Cerebellar nuclear complex (tissue), 1 donor: ENCODE results near the gene GAREM1.
"Not testable (repeated sequence)": the region's sequence is repeated elsewhere in the genome, so short reads cannot be mapped to it uniquely, and the experiment has no call there.

Source experiments
- DNase-seq, 2 experiments: peaks; one replicate each; lab custom pipeline; 2025; lab: John Stamatoyannopoulos, UW

The GAREM1 gene

DNA sequence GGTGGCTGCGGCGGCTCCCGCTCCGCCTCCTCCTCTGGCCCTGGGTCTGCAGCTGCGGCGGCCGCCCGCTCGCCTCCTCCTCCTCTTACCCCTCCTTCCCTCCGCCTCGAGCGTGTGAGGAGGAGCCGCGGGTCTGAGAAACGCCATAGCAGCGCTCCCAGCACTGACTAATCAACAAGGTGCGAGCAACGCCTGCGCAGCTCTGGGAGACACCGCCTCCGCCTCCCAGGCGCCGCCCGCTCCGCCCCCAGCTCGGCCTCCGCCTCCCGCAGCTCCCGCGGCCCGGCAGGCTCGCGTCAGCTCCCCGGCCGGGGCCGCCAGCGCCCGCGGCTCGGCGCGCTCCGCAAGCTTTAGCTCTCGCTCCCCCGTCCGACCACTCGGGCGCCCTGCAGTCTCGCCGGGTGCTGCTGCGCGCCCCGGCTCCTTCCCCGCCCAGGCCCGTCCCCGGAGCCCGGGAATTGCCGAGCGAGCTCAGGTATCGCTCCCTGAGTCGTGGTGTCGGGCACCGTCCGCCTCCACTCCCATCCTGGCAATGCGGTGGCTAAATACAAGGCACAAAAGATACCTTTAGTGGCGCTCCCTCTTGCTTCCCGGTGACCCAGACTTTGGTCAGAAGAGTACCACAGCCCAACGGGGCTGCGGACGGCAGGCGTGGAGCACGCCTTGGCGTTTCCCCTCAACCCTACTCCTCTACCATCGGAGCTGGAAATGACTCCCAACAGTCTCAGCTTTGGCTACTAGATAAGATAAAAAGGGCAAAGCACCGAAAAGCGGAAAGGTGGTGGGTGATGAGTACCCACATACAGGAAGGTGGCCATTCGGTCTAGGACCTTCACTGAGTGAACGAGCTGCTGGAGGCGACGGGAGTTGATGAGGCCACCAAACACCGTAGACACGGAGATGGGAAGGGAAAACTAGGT is at the start of gene GAREM1:
Gene GAREM1, minus strand, starts transcription at position 169 of the 920 bp plus-strand sequence. CDS start 454 bp downstream, outside the sequence.
- peak; percentile 61 to 77 for DNase-seq

GRCh38 chr18:32511147-32511546 is 40.5 kb upstream of the GAREM1 start:
- DNase-seq = no peak

DNA sequence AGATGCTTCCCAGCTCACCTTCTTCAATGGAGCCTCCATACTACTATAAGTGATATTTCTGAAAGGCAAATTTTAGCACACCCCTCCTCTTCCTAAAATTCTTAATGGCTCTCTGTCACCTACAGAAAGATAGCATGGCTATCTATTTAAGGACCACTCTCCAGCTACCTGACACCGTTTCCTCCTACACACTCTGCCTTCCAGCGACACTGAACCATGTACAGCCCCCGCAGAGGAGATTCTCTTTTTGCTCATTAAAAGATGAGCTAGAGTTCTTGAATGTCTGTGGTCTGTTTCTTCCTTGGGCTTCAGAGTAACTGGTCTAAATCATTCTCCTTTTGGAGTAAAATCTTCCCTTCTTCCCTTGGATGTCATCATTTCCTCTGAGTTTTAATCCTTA is 38.4 kb upstream of the GAREM1 start:
- DNase-seq = no peak

- DNase-seq = no peak
Observed at GRCh38 chr18:32507093-32507492, 36.4 kb upstream of the GAREM1 start.

GRCh38 chr18:32502014-32502413 is 31.3 kb upstream of the GAREM1 start:
- DNase-seq = no peak

DNA sequence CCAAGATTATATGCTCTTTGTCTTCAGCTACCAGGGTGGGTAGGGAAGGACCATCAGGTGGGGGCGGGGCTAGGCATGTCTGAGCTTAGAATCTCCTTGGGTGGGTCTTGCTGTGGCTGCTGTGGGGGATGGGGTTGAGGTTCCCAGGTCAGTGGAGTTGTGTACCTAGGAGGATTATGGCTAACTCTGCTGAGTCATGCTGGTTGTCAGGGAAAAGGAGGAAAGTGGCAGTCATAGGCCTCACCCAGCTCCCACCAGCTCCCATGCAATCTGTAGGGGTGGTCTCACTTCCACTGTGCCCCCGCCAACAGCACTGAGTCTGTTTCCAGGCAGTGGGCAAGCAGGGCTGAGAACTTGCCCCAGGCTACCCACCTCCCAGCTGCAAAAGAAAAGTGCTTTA is 30.6 kb upstream of the GAREM1 start:
- DNase-seq = not testable (repeated sequence)

- no peak for DNase-seq
Observed at GRCh38 chr18:32483002-32483401, 12.3 kb upstream of the GAREM1 start.

DNA sequence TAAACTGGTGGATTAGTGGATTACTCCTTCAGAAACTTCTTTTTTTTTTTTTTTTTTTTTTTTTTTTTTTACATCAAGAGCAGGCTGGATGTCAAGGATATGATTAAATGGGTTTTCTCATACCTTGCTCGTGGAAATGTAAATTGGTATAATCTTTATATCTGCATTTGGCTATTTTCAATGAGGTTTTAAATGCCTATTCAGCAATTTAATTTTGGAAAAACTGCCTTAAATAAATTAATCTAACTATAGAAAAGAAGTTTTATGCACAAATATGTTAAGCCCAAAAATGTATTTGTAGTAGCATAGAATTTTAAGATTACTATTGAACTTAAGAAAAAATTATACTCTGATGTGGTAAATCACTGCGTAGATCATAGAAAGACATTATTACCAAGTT is 11.4 kb upstream of the GAREM1 start:
- DNase-seq = no peak

DNA sequence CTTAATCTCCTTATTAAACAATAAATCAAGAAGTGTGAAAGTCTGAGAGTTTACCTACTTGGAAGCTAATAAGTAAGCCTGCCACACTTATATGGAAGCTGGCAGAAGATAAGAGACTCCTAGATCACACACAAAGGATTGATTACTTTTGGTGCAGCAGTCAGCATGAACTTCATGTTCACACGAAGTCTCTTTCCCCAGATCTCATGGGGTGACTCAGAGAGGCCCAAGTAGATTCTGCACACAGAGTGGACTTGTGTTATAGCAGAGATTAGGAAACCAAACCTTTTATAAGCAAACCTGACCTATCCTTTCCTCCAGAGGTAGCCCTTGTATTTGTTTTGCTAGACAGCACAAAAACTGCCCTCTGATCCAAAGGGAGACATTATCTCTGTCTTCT is 9.9 kb upstream of the GAREM1 start:
- no peak for DNase-seq

DNA sequence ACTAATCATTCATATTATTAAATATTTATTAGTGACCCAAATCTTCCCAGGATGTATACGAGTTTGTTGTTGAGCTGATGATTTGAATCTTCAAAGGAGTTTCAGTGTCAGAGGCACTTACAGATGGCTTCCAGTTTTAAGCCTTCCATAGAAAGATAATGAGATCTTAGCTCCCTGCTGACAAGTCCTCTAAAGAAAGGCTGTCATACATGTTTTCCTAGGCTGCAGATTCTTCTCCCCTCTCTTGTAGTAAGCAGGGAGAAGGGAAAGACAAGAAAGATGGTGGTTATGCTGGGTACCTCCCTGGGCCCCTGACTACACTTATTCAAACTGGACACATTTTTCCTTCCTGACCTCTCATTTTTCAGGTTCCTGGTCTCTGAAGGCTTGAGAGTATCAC is 8.1 kb upstream of the GAREM1 start:
- no peak for DNase-seq

- DNase-seq = no peak
Observed at GRCh38 chr18:32478317-32478716, 7.6 kb upstream of the GAREM1 start.

DNA sequence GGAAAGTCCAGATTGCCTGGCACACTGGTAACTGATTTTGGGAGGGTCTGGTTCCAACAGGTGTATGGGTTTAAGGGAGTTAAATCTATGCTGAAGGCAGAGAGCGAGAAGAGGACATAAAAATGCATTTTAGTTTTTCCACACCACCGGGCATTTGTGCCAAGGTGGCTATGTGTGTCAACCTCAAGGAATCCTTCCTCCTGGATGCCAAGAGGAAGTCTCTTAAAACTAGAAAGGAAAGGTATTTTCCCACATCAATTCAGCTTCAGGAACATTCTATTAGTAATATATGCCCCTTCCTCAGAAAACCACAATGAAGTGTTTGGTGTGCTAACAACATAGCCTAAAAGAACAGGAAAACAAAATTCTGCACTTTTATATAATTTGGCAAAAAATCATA is 5.4 kb upstream of the GAREM1 start:
- no peak for DNase-seq

GRCh38 chr18:32475069-32475468 is 4.4 kb upstream of the GAREM1 start:
- DNase-seq = not testable (repeated sequence)

DNA sequence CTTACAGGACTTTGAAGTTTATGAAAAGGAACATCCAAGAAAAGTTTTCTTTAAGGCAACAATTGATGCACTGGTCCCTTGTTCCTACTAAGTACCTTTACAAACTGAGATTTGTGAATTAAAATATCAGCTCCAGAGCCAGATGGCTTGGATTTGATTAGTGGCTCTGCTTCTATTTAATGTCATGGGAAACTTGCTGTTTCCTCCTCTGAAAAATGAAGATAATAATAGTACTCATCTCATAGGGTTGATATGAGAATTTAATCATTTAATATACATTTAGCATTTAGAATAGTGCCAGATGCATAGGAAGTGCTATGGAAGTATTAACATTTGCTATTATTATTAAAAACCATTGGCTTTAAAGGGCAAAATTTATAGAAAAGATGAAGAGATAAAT is 2.6 kb upstream of the GAREM1 start:
- no peak for DNase-seq

GRCh38 chr18:32472841-32473240 is 2.2 kb upstream of the GAREM1 start:
- DNase-seq = no peak

DNA sequence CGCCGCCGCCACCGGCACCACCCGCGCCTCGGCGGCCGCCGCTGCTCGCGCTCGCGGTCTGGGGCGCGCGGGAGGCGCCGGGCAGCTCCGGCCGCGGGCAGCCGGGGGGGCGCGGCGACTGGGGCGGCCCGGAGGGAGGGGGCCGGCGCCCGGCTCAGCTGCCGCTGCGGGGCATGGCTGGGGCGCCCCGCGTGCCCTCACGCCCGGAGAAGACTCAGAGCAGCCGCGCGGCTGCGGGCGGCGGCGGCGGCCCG is 295 bp downstream of the GAREM1 start:
- no peak for DNase-seq

- no peak for DNase-seq
Observed at GRCh38 chr18:32469691-32470459, 807 bp downstream of the GAREM1 start.

- DNase-seq = no peak
Observed at GRCh38 chr18:32469190-32469651, 1.5 kb downstream of the GAREM1 start.

DNA sequence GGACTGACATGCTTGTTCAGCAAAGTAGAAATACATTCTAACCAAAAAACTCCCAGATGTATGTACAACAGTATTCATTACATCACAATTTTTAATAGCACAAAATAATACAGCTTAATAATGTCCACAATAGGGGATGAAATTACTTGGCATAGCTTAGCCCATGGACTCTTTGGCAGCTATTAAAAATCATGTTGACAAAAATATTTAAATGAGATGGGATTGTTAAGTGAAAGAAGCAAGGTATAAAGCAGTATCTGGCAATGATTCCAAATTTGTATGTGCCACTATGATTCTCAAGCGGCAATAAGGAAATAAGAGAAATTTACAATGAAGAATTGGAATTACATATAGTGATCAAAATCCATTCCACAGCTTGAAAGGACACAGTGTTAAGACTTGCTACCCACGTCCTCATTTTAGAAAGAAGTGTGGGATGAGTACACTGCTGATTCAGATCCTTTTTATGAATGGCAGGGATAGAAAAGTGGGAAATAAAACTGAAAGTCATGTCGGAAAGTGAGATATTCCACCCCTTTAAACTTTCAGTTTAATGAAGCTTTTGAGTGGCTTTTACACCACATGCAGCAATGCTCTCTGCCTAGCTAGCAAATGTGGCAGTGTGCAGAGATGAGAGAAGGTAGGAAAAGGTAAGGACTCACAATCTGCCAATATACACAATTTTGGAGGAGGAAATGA is 2.4 kb downstream of the GAREM1 start:
- no peak for DNase-seq

DNA sequence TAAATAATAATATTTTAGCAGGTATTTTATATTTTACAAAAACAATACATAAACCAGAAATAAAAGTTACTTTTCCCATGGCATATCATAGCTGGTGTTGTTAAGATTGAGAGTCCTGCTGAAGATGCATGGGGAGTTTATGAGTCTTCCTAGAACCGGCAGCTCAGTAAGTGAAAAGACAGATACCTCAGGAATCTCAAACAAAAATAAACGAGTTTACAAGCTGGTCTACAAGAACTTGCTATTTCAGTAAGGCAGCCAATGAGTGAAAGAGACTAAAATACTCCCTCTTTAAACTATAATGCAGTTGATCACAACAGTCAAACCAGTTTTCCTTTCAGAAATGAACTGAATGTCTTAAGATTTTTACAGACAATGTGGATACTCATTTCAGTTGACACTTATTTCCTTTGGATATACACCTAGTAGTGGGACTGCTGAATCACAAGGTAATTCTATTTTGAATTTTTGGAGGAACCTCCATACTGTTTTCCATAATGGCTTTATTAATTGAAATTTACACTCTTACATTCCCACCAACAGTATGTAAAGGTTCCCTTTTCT is 8.9 kb downstream of the GAREM1 start:
- DNase-seq = no peak

GRCh38 chr18:32460171-32460731 is 10.4 kb downstream of the GAREM1 start:
- DNase-seq = no peak
